Measurements from ENCODE around the gene NTRK1.

The NTRK1 gene

DNA sequence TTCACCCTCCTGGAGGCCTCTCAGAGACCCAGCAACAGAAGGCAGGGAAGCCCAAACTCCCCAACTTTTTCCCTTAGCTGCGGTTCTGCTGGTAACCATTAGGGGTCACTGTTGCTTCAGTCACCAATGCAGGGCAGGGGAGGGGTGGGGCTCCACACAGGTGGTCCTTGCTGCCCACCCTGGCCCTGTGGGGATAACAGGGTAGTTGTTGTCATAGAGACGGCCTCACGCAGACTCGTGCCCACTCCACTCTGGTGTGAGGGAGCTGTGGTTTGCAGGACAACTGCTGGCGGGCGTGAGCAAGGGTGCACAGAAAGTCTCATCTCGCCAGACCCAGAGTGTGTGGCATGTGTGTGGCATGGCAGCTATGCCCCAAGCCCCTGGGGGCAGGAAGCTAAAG lies 21.7 kb upstream of the NTRK1 start:
- no peak for DNase-seq (ENCODE audit: low spot score)

DNA sequence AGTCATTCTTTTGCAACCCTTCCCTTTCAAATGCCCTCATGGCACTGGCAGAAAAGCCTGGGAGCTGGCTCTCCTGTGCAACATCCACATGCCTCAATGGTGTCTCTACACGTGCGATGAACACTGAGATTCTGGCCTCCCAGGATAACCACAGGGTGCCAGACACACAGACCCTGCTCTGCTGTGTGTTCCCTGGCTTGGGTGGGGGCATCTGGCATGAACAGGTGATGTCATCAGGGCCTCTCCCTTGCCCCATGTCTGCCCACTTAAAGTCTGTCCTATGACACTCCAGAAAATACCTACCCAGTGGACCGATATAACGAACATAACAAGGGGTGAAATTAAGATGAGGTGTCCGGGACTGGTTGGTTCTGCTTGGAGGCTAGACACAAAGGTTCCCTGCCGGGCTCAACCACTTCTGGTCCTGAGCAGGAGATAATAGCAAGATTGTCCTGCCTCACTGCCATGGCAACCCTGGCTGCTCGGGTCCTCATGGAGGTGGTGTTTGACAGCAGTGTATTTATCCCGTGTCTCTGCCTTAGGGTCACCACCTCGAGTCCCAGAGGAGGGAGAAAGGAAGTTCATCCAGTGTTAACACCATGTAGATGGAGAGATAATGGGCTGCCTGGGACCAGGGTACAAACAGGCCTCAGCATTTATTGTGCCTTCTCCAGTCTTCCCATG lies 21.1 kb upstream of the NTRK1 start:
- DNase-seq (ENCODE audit: low spot score): no peak

- no peak for DNase-seq (ENCODE audit: low spot score)
Observed at GRCh38 chr1:156840186-156840897, 20.3 kb upstream of the NTRK1 start.

DNA sequence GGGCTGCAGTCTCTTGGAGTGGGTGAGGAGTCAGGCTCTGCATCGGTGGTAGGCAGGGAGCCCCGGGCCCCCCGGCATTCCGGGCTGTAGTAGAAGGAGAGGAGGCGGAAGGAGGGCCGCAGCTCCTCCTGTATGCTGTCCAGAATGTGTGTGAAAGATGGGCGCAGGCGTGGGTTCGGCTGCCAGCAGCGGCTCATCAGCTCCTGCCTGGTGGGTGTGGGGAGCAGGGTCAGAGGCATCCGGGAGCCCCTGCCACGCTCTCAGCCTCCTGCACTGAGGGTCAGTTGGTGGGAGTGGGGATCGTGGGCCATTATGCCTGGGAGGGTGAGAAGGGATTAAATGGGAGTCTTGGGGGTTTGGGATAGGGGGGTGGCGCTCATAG lies 19.8 kb upstream of the NTRK1 start:
- DNase-seq (ENCODE audit: low spot score): no peak

DNA sequence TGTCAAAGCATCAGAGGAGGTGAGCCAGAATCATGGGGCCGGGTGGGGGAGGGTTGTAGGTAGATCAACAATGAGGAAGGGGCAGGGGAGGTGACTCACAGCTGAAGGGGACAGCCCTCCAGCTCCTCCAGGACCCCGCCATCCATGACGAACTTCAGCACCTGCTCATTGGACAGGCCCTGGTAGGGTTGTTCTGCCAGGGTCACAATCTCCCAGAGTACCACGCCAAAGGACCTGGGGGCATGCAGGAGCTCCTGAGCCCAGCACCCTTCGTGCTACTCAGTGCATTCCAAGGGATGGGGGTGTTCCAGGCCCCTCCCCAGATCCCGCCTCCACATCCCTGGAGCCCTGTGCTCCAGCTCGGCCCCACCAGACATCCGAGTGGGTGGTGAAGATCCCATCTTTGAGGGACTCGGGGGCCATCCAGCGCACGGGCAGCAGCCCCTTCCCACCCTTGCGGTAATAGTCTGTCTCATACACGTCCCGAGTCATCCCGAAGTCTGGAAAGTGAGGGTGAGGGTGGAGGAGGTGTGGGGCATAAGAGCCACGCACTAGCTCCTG lies 19.3 kb upstream of the NTRK1 start:
- no peak for DNase-seq (ENCODE audit: low spot score)

DNA sequence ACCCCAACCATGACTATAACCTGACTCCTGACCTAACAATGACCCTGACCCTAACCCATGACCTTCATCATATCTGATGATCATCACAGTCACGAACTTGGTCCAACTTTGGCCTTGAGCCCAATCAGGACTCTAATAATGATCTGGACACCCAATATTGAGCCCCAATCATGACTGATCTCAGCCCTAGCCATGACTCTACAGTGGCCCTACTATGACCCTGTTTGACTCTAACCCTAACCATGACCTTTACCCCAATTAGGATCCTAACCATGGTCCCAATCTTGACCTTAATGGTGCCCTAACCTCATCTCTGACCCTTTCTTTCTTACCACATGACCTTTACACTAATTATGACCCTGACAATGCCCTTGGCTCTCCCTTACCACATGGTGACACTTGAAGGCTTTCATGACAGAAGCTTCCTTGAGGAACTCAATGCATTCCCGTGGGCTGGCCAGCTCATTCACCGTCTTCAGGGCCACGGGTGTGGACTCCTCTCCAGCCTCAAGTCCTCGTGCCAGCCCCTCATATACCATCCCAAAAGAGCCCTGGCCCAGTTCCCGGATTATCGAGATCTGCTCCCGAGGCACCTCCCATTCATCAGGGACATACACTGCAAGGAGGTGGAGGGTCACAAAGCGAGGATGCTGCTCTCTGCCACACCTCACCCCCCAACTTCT lies 17.9 kb upstream of the NTRK1 start:
- DNase-seq (ENCODE audit: low spot score): no peak

DNA sequence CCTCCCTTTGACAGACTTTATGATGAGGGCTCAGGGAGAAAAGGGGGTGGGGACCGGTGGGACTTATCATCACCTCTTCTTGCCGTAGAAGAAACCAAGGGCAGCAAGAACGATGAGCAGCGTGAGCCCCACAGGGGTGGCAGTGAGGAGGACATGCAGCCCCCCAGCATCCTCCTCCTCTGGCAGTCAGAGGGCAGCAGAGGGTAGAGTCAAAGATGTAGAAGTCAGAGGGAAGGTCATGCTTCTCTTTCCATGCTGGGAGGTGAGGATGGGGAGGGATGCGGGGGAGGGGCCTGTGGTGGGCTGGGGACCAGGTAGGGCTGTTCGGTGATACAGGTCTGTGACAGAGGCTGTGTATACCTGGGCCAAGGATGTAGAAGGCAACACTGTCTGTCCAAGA lies 16.6 kb upstream of the NTRK1 start:
- no peak for DNase-seq (ENCODE audit: low spot score)

GRCh38 chr1:156844638-156845037 lies 16.0 kb upstream of the NTRK1 start:
- DNase-seq (ENCODE audit: low spot score): no peak

DNA sequence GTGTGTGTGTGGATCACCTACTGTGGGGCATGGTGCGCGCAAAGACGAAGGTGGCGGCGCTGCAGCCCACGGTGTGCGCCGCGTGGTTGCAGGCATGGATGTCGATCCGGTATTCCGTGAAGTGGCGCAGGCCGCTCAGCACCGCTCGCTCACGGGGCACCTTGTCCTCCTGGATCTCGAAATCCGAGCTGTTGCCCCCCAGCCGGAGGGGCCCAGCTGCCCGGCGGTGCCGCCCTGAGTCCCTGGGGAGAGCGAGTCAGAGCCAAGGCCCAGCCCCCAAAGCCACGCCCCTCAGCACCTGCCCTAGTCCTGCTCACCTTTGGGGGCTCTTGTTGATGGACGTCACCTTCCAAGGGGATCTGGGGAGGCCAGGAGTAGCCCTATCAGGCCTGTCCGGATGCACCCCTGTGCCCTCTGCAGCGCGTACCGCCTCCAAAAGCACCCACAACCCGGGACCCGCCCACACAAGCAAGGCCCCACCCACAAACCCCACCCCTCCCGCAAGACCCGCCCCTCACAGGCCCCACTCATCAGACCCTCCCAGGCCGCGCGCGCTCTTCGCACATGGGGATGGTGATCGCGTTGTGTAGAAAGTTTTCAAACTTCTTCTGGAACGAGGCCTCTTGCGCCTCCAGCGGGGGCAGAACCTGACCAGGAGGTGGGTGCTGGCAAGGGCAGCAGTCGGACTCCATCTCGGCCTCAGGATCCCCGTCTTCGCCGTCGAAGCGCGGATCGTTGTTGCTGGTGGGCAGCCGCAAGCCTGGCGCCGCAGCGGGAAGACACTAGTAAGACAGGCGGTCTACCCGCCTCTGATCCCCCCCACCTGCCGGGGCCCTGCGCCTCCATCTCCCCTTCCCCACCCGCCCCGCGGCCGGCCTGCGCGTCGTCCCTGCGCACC lies 15.4 kb upstream of the NTRK1 start:
- no peak for DNase-seq (ENCODE audit: low spot score)

DNA sequence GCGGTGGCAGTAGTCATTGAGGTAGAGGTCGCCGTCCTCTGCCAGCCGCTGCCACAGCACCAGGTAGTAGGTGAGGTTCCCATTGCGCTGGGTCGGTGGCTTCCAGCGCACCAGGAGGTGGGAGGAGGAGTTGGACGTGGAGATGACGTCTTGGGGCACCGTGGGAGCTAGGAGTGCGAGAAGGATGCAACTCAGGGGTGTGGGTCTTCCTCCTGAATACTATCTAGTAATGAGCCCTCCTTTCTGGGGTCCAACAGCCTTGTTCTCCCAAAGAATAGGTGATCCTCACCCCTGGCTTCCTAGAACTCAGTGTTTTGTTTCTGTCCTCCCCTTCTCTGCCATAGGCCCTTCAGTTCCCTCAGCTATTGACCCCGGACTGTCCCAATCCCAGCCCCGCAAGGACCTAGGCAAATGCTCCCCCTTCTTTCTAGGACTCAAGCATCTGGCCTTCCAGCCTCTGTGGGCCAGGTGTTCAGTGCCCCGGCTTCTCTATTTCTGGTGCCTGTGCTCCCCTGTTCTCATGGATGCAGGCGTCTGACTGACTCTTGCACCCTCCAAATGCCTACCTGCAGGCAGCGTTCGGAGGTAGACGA lies 14.6 kb upstream of the NTRK1 start:
- no peak for DNase-seq (ENCODE audit: low spot score)

DNA sequence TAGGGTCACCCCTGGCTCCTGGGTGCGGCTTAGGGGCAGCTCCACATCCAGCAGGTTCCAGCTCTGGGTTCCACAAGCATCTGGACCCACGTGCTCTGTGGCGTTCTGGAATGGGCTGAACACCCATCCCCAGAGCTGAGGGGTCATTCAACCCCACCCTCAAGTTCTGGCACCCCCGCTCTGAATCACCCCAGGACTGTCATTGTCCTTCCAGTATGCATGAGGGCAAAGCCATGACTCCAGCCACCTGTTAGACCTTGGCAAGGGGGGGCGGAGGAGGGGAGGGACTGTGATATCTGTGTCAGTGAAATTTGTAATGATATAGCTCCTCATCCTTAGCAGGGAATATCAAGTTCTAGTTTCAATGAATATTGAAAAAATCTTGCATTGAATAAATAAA lies 14.0 kb upstream of the NTRK1 start:
- DNase-seq (ENCODE audit: low spot score): no peak

DNA sequence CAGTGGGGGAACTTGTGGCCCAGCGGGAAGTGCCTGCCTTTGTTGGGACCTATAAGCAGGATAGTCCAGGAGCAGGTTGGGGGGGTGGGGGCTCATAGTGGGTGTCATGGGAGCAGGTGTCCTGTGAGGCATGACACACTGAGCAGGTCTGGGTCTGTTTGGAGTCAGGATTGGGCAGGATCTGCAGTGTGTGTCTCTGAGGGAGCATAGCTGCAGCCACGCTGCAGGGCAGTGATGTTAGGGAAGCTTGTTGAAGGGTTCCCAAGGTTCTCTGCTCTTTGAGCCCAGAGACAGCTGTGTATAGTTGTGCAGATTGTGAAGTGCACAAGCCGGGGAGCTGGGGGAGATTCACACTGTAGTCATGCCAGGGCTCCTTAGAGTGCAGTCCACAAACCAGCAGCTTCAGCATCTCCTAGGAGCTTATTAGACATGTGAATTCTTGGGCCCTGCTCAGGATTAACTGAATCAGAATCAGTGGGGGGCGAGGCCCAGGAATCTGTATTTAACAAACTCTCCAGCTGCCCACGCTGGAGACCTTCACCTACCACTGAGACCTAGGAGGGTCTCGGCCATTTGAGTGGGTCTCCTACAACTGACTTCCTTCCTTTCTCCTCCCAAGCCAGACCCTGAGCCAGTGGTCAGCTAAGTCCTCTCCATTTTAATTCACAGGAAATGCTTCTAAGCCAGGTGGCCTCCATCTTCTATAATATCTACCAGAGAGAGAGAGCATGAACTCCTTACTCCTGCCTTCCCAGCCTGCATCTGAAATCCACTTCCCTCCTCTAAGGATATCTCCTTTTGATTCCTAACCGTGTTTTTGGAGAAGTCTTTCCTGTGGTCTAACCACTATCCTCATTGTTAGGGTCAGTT lies 12.8 kb upstream of the NTRK1 start:
- DNase-seq (ENCODE audit: low spot score): no peak

GRCh38 chr1:156848461-156849150 lies 12.1 kb upstream of the NTRK1 start:
- DNase-seq (ENCODE audit: low spot score): no peak

DNA sequence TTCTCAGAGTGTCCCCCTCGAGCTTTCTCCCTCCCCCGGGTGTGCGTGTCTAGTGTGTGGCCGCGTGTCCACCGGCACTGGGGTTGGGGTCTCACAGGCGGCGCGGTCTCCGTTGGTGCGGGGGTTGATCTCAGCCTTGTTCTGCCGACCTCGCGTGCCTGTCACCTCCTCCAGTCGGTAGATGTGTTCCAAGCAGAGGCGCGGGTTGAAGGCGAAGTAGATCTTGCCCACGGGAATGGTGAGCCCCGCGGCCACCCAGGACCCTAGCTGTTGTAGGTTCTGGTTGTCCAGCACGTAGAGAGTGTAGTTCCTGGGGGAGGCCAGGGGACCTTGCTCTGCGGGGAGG lies 11.5 kb upstream of the NTRK1 start:
- DNase-seq (ENCODE audit: low spot score): no peak

- no peak for DNase-seq (ENCODE audit: low spot score)
Observed at GRCh38 chr1:156851779-156852417, 8.8 kb upstream of the NTRK1 start.

DNA sequence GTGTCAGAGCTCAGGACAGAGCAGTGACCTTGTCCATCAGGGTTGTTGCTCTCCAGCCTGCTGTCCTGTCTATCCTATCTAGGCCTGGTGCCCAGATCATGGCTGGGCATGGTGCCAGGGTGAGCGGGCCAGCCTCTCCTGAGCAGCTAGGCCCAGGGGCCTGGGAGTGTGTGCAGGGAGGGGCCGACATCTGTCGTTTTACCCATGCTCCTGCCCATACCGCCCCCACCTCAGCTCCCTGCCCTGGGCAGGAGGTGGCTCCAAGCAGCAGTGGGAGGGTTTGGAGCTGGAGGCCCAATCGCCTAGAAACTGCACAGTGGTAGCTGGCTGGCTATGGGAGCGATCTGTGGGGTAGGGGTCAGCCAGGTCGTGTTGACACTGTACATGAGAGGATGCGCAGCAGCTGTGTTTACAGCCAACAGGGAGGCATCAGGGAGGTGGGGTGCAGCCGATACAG lies 8.2 kb upstream of the NTRK1 start:
- DNase-seq (ENCODE audit: low spot score): no peak

DNA sequence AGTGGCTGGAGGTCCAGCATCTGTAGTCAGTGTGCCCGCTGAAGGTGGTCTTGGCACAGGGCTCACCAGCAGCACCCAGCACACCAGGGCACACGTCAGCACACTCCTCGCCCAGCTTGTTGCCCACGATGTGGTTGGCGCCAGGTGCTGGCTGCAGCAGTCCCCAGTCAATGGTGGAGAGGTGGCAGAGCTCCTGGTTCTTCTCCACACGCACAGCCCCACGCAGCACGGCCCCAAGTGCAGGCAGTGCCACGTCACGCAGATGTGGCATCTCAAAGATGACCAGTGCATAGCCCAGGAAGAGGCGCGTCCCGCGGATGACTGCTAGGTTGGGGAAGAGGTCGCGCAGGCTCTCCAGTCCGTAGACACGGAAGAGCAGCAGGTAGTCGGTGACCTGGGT lies 6.9 kb upstream of the NTRK1 start:
- no peak for DNase-seq (ENCODE audit: low spot score)

GRCh38 chr1:156854634-156855033 lies 6.0 kb upstream of the NTRK1 start:
- no peak for DNase-seq (ENCODE audit: low spot score)

DNA sequence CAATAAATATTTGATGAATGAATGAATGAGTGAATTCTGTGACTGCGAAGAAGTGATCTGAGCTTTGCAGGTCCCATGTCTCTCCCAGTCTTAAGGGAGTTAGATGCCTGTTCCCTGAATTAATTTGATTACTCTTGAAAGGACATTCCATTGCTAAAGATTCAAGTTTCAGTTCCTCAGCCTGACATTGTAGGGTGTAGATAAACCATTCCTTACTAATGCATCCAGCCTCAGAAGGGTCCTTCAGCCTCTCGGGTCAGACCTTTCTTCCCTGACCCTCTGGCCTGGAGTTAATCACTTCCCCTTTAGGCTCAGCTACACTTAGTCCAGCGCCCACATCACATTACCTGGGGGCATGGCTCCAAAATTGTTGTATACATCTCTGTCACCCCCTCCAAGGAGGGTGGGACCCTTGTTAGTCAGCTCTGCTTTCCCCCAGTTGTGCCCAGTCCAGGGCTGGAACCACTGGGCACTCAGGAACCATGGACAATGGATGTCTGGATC lies 4.3 kb upstream of the NTRK1 start:
- no peak for DNase-seq (ENCODE audit: low spot score)
